Prostate gland (tissue), 2 donors: ENCODE data around the gene FNDC3B.

Experiments used
- CTCF ChIP-seq, 4 experiments: fragments of 200-600 bp in 2 of 4; fragments of 450-650 bp in 2 of 4; sonication (generic) in 2 of 4; IDR thresholded peaks; 1 replicate in 3 of 4; 2 replicates in 1 of 4; pipeline ENCODE4 v1.5.1; 2016 to 2019; ENCODE audit warnings: antibody characterized with exemption in 4 of 4, mild to moderate bottlenecking in 2 of 4, moderate library complexity in 2 of 4
- POLR2A ChIP-seq: fragments of 450-650 bp; IDR thresholded peaks from one replicate; pipeline ENCODE4 v1.6.1; 2016; ENCODE audit warnings: antibody characterized with exemption, mild to moderate bottlenecking

GRCh38 chr3:172311217-172311616 is 271.8 kb downstream of the FNDC3B start:
- TF ChIP-seq CTCF (IDR thresholded peaks at IDR 0.05) (no peak), POLR2A (no peak)
